Measurements from ENCODE around the gene ISG15. TPM values are rescaled to one million over a fixed set of nuclear protein-coding genes. Genes with fewer than 3 reads are reported as not detected.

ISG15 gene
- total and polyA plus RNA-seq, 9 of the 15 experiments (the other 6 are each of a cell fraction or from before 2014, with no cell fraction given), result 0.40 to 58.3 (median 12.2) TPM

DNA sequence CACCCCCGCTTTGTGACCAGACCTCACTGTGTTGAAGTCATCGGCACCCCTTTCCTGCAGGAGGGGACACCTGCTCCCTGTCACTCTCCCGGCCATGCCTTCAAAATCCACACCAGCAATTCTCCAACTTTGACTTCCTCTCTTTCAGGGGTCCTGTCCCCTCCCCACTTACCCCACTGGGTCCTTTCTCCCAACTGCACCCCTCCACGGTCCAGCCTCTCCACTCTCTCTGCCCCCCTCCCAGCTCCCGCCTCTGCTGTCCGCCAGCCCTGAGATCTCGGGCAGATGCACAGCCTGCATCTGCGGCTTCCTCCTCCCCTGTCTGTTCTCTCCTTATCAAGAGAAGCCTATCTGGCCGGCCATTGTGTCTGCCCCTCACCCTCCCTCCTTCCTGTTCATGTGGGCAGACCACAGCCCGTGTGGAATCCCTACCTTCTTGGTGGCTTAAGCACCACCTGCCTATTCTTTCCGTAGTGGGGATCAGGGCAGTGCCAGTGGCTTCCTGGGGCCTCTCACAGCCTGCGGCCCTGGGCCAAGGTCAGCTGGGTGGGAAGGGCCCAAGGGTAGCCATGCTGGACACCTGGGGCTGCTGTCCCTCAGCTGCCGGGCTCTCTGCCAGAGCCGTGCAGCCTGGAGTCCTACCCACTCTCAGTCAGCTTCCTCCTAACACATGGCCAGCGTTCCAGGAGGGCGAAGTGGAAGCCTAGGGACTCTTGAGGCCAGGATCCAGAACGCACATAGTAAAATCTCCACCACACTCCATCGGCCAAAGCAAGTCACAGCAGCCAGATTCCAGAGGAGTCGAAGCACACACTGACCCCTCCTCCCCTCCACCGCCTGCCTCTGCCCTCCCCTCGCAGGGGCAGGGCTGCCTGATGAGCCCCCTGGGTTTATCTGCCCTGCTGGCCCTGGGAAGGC lies 8.3 kb upstream of the ISG15 start (continued):
- peak; percentile 75 for TF ChIP-seq LARP7 (IDR thresholded peaks at IDR 0.05)
- TF ChIP-seq, protein P1, sequence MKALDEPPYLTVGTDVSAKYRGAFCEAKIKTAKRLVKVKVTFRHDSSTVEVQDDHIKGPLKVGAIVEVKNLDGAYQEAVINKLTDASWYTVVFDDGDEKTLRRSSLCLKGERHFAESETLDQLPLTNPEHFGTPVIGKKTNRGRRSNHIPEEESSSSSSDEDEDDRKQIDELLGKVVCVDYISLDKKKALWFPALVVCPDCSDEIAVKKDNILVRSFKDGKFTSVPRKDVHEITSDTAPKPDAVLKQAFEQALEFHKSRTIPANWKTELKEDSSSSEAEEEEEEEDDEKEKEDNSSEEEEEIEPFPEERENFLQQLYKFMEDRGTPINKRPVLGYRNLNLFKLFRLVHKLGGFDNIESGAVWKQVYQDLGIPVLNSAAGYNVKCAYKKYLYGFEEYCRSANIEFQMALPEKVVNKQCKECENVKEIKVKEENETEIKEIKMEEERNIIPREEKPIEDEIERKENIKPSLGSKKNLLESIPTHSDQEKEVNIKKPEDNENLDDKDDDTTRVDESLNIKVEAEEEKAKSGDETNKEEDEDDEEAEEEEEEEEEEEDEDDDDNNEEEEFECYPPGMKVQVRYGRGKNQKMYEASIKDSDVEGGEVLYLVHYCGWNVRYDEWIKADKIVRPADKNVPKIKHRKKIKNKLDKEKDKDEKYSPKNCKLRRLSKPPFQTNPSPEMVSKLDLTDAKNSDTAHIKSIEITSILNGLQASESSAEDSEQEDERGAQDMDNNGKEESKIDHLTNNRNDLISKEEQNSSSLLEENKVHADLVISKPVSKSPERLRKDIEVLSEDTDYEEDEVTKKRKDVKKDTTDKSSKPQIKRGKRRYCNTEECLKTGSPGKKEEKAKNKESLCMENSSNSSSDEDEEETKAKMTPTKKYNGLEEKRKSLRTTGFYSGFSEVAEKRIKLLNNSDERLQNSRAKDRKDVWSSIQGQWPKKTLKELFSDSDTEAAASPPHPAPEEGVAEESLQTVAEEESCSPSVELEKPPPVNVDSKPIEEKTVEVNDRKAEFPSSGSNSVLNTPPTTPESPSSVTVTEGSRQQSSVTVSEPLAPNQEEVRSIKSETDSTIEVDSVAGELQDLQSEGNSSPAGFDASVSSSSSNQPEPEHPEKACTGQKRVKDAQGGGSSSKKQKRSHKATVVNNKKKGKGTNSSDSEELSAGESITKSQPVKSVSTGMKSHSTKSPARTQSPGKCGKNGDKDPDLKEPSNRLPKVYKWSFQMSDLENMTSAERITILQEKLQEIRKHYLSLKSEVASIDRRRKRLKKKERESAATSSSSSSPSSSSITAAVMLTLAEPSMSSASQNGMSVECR (CRISPR knock-in tag; IDR thresholded peaks at IDR 0.05), result 0 out of 2 replicates have a peak, but pooled peaks have one; percentile 49
- TF ChIP-seq U2AF1 (optimal IDR thresholded peaks at IDR 0.05; ENCODE audit: low read depth, low read length), result no peak
- no peak for TF ChIP-seq FIP1L1 (IDR thresholded peaks at IDR 0.05; ENCODE audit: low read depth, low read length, poor library complexity, severe bottlenecking)
- TF ChIP-seq, protein P2, sequence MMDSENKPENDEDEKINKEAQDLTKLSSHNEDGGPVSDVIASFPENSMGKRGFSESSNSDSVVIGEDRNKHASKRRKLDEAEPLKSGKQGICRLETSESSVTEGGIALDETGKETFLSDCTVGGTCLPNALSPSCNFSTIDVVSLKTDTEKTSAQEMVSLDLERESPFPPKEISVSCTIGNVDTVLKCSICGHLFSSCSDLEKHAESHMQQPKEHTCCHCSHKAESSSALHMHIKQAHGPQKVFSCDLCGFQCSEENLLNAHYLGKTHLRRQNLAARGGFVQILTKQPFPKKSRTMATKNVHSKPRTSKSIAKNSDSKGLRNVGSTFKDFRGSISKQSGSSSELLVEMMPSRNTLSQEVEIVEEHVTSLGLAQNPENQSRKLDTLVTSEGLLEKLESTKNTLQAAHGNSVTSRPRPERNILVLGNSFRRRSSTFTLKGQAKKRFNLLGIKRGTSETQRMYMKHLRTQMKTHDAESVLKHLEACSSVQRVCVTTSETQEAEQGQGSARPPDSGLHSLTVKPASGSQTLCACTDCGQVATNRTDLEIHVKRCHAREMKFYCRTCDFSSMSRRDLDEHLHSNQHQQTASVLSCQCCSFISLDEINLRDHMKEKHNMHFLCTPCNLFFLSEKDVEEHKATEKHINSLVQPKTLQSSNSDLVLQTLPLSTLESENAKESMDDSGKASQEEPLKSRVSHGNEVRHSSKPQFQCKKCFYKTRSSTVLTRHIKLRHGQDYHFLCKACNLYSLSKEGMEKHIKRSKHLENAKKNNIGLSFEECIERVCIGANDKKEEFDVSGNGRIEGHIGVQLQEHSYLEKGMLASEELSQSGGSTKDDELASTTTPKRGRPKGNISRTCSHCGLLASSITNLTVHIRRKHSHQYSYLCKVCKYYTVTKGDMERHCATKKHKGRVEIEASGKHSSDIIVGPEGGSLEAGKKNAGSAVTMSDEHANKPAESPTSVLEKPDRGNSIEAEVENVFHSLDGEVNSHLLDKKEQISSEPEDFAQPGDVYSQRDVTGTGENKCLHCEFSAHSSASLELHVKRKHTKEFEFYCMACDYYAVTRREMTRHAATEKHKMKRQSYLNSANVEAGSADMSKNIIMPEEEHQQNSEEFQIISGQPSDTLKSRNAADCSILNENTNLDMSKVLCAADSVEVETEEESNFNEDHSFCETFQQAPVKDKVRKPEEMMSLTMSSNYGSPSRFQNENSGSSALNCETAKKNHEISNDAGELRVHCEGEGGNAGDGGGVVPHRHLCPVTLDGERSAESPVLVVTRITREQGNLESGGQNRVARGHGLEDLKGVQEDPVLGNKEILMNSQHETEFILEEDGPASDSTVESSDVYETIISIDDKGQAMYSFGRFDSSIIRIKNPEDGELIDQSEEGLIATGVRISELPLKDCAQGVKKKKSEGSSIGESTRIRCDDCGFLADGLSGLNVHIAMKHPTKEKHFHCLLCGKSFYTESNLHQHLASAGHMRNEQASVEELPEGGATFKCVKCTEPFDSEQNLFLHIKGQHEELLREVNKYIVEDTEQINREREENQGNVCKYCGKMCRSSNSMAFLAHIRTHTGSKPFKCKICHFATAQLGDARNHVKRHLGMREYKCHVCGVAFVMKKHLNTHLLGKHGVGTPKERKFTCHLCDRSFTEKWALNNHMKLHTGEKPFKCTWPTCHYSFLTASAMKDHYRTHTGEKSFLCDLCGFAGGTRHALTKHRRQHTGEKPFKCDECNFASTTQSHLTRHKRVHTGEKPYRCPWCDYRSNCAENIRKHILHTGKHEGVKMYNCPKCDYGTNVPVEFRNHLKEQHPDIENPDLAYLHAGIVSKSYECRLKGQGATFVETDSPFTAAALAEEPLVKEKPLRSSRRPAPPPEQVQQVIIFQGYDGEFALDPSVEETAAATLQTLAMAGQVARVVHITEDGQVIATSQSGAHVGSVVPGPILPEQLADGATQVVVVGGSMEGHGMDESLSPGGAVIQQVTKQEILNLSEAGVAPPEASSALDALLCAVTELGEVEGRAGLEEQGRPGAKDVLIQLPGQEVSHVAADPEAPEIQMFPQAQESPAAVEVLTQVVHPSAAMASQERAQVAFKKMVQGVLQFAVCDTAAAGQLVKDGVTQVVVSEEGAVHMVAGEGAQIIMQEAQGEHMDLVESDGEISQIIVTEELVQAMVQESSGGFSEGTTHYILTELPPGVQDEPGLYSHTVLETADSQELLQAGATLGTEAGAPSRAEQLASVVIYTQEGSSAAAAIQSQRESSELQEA (IDR thresholded peaks at IDR 0.05; ENCODE audit: low read depth), result no peak
- TF ChIP-seq ZNF174 (CRISPR knock-in tag; IDR thresholded peaks at IDR 0.05), result no peak
- peak; percentile 47 for TF ChIP-seq PHF20 (IDR thresholded peaks at IDR 0.05; ENCODE audit: partially characterized antibody)
- no peak for TF ChIP-seq KDM2B (CRISPR knock-in tag; IDR thresholded peaks at IDR 0.05)
- TF ChIP-seq GATAD2A (IDR thresholded peaks at IDR 0.05), result peak; percentile 77; the same call in 1 of the 2 replicates
